ENCODE measurements around the gene COMMD4. TPM values are rescaled to one million over a fixed set of nuclear protein-coding genes. Genes with fewer than 3 reads are reported as not detected.

COMMD4 gene
- total RNA-seq, 1 donor: 54.1 TPM

DNA sequence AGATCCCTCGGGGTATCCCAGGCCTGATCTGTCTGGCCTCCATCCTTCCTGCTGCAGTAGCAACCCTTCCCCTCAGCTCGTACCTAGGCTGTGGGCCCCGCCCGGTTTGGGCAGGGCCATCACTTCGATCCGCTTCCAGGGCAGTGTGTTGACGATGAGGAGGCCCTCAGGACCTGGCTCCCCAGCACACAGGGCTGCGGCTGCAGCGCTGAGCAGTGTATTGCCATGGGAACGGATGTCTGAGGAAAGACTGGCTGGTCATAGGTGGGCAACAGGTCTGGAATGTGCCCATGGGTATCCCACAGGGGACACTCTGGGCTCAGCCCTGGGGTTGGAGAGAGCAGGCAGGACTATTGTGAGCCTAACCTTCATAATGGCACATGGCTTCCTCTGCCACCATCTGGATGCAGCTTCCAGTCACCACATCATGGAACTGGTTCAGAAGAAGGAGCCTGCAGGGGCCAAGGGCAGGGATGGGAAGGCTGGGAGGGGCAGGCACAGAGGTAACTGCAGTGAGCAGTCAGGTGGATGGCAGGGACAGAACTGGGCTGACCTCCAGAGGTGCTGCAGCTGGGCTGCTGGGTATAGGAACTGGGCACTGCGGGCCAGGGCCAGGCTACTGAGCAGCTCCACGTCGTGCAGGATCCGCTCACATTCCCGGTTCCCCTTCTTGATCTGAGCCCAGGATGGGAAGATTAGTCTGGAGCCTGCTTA, 23.8 kb downstream of the COMMD4 start:
- H3K4me3 ChIP-seq (ENCODE audit: low read depth, low read length): no peak overlapping the region
- TF ChIP-seq, protein P1, sequence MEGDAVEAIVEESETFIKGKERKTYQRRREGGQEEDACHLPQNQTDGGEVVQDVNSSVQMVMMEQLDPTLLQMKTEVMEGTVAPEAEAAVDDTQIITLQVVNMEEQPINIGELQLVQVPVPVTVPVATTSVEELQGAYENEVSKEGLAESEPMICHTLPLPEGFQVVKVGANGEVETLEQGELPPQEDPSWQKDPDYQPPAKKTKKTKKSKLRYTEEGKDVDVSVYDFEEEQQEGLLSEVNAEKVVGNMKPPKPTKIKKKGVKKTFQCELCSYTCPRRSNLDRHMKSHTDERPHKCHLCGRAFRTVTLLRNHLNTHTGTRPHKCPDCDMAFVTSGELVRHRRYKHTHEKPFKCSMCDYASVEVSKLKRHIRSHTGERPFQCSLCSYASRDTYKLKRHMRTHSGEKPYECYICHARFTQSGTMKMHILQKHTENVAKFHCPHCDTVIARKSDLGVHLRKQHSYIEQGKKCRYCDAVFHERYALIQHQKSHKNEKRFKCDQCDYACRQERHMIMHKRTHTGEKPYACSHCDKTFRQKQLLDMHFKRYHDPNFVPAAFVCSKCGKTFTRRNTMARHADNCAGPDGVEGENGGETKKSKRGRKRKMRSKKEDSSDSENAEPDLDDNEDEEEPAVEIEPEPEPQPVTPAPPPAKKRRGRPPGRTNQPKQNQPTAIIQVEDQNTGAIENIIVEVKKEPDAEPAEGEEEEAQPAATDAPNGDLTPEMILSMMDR (IDR thresholded peaks at IDR 0.05; ENCODE audit: insufficient read depth, low read length): no peak
- no peak for DNase-seq (ENCODE audit: low read depth)

DNA sequence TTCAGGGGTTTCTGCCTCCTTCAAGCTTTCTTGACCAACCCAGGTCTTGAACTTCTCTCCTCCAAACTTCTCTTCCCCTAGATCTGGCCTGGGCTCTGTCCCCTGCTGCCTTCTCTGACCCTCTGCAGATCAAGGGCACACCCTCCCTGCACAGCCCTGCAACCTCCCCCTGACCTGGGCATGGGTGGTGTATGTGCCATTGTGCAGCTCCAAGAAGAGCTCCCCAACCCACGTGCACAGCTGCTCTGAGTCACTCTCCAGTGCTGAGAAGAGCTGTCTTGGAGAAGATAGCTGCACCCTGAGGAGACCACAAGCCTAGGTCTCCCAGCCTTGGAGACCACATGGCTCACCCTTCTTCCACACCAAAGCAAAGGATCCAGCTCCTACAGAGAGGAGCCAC, 24.5 kb downstream of the COMMD4 start:
- no peak for DNase-seq (ENCODE audit: low read depth)
- TF ChIP-seq, protein P1 (IDR thresholded peaks at IDR 0.05; ENCODE audit: insufficient read depth, low read length): no peak
- H3K4me3 ChIP-seq (ENCODE audit: low read depth, low read length): no peak overlapping the region

DNA sequence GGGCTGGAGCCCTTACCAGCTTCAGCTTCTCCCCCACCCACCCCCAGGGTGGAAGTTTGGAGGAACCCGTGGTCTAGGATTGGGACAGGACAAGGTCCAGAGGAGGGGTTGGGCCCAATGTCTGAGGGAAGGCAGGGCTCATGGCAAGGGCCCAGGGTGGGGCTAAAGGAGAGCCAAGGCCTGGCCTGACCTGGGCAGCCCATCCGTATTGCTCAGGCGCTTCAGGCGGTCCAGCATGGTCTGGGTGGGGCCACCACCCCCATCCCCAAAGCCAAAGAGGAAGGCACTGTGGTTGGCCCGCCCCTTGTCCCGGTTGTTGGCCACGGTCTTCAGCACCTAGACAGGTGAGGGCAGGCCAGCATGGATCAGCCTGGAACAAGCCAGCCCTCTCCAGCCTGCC, 25.0 kb downstream of the COMMD4 start:
- no peak for DNase-seq (ENCODE audit: low read depth)
- TF ChIP-seq, protein P1 (IDR thresholded peaks at IDR 0.05; ENCODE audit: insufficient read depth, low read length): no peak
- H3K4me3 ChIP-seq (ENCODE audit: low read depth, low read length): no peak overlapping the region

DNA sequence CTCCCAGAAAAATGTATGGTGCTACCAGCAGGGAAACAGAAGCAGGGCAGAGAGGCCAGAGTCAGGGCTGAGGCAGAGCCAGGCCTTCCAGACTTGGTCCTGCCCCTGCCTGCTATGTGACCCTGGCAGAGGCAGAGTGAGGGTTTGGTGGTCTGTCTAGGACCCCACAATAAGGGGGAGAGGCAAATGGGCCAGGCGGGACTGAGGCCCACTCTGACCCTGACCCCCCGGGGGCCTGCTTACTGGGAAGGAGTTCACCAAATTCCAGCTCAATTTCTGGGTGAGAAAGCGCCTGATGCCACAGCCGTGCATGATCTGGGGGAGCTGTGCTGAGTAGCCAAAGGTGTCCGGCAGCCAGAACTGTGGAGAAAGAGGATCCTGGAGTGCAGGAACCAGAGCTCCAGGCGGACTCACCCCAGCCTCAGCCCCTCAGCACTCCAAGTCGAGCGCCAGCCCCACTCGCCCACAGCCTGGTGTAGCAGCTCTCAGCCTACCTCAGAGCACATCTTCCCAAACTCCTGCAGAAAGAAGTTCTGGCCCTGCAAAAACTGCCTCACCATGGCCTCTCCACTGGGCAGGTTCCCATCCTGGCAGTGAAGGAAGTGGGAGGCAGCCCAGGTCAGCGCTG, 25.6 kb downstream of the COMMD4 start:
- no peak overlapping the region for H3K4me3 ChIP-seq (ENCODE audit: low read depth, low read length)
- DNase-seq (ENCODE audit: low read depth): no peak
- TF ChIP-seq, protein P1 (IDR thresholded peaks at IDR 0.05; ENCODE audit: insufficient read depth, low read length): no peak

DNA sequence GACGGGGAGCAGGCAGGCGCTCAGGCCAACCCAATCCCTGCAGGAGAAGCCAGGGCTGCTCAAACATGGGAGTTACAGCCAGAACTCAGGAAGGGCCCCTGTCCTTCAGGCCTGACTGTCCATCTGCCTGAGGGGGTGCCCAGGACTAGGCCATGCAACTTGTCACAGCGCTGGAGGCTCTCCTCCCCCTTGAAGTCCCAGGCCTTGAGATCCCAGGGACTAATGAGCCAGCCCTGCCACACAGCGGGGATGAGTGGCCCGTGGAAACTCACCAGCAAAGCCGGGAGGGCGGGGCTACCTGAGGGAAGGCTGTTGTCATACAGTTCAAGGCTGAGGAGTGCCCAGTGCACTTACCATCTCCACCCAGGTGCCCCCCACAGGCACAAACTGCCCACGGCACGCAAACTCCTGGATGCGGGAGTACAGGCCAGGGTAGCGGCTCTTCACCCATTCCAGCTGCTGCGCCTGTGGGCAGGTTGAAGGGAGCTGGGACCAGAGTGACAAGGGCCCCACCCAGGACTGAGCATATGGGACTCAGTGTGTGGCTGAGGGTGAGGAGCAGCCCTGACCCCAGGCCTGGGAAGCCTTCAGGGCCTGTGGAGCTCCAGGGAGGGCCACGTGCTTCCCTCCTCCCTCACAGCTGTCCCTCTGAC, 26.3 kb downstream of the COMMD4 start:
- no peak for DNase-seq (ENCODE audit: low read depth)
- H3K4me3 ChIP-seq (ENCODE audit: low read depth, low read length): no peak overlapping the region
- TF ChIP-seq, protein P1 (IDR thresholded peaks at IDR 0.05; ENCODE audit: insufficient read depth, low read length): no peak

DNA sequence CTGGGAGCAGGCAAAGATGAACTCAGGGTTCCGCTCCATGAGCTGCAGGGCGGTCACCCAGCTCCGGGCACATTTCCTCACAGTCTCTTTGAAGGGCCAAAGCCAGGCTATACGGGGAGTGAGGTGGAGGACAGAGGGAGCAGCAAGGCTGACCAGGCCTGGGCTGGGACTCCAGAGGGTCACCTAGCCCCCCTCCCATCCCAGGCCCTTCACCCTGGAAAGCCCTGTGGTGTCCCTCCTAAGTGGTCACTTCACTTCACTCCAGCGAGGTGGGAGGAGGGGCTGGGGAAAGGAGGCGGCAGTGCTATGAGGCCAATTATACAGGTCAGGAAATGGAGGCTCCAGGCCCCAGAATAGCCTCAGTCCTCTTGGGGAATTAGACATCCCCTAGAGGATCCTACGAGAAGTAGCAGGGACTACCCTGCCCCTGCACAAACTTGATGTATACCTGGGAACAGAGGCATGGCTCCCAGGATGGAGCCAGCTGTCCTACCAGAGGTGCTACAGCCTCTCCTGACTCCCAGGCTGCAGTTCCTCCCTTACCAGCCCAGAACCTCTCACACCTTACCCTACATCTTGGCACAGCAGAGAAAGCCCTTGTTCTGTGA, 26.9 kb downstream of the COMMD4 start:
- TF ChIP-seq, protein P1 (IDR thresholded peaks at IDR 0.05; ENCODE audit: insufficient read depth, low read length): no peak
- no peak for DNase-seq (ENCODE audit: low read depth)
- no peak overlapping the region for H3K4me3 ChIP-seq (ENCODE audit: low read depth, low read length)

Measured in fibroblast of the aortic adventitia (primary cell).